Measurements from ENCODE around the gene CMKLR1.

DNA sequence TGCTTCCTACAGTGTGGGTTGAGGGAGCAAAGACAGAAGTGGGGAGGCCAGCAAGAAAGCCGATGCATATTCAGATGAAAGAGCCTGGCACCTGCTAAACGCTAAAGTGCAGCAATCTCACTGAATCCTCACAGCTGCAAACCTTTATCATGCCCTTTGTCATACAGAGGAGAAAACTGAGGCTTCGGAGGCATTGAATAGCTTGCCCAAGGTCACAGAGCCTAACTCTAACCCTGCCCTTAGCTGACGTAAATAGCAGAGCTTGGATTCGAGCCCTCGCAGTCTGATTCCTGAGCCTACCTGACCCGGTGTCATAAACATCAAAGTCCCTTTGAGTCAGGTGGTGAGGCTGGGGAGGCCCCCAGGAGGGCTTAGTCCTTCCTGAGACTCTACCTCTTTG, 54.9 kb downstream of the CMKLR1 start:
- TF ChIP-seq EZH2 (IDR thresholded peaks at IDR 0.05) = no peak
- TF ChIP-seq POLR2AphosphoS5 (IDR thresholded peaks at IDR 0.05; ENCODE audit: borderline replicate concordance, low read depth, low read length) = no peak
- TF ChIP-seq FOXP2 (optimal IDR thresholded peaks at IDR 0.05; ENCODE audit: control extremely low read depth, extremely low read length, insufficient read depth) = no peak

Data from SK-N-MC (cell line).